Hypothalamus (tissue), 51 donors: ENCODE measurements around the gene FHIT.
"Not testable (repeated sequence)": the region's sequence is repeated elsewhere in the genome, so short reads cannot be mapped to it uniquely, and the experiment has no call there.

ENCODE experiments used
- DNase-seq, 51 donors: peaks; one replicate each; lab custom pipeline; 2025; lab: John Stamatoyannopoulos, UW

Gene FHIT

DNA sequence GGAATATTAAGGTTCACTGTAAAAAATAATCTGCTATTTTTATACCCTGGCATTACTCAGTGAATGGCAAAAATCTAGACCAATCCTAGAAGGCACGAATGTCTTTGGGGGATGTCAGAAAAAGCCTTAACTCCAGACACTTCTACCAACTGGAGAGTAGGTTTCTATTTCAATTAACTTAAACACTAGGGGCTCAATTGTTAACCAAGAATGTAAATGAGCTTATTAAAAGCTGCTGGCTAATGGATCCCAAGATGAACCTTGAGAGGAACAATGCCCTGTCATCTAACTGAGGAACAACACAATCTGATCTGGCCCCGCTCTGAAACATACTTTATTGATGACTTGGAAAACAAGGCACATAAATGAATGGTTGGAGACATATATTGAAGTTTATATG is 701.4 kb downstream of the FHIT start:
- no peak for DNase-seq

- DNase-seq: no peak
Measured at GRCh38 chr3:60542995-60543394, 708.3 kb downstream of the FHIT start.

DNA sequence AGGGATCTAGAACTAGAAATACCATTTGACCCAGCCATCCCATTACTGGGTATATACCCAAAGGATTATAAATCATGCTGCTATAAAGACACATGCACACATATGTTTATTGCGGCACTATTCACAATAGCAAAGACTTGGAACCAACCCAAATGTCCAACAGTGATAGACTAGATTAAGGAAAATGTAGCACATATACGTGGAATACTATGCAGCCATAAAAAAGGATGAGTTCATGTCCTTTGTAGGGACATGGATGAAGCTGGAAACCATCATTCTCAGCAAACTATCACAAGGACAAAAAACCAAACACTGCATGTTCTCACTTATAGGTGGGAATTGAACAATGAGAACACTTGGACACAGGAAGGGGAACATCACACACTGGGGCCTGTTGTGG is 711.9 kb downstream of the FHIT start:
- DNase-seq: not testable (repeated sequence)

- peak in 1 of 51 donors; percentile 5 for DNase-seq
Measured at GRCh38 chr3:60536420-60536819, 714.8 kb downstream of the FHIT start.

GRCh38 chr3:60531759-60532158 is 719.5 kb downstream of the FHIT start:
- DNase-seq: no peak

- no peak for DNase-seq
Measured at GRCh38 chr3:60528651-60529050, 722.6 kb downstream of the FHIT start.

DNA sequence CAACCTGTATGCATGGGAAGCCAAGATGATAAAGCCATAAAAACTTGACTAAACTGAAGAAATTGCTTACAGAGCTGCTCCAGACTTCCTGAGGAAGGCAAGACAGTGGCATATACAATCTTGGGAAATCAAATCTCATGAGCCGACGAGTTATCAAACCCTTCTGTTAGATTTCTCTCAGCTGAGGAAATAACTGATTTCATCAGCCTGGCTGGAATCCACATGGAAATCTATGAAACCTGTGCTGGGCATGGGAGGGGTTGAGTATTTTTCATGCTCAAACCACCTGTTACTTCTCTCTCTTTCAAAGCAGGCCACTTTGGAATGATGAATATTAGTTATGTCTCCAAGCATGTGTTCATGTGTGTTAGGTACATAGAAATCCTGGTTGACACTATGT is 727.7 kb downstream of the FHIT start:
- DNase-seq: no peak

DNA sequence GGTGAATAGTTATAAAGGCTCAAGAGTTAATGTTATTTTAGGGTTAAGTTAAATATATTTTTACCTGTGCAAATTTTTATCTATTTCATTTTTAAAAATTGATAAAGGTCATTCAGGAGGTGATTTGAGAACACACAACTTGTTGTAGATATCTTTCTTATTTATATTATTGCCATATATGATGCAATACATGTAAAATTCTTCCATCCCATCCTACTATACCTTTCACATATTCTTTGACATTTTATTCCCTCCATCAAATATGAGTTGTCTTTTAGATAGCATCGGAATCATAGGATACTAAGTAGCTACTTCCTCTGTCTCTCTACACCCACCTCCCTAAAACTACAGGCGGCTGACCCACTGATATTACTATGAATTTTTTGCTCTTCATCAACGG is 734.1 kb downstream of the FHIT start:
- no peak for DNase-seq

DNA sequence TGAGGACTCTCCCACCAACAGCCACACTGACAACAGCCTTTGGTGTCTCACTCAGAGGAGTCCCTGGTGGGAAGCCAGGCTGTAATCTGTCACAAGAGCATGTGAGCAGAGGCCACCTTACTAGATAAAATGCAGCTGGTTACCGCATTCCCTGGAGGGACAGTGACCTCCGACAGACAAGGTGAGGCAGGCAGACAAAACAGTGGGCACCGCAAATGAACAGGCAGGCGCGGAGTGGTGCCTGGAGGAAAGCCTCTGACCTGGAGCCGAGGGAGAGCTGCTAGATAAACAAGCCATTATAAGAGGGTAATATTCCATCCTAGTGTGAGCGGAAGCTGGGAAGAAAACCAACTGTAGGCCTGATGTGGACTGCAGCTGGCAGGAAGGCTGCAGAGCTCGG is 736.4 kb downstream of the FHIT start:
- DNase-seq: no peak

DNA sequence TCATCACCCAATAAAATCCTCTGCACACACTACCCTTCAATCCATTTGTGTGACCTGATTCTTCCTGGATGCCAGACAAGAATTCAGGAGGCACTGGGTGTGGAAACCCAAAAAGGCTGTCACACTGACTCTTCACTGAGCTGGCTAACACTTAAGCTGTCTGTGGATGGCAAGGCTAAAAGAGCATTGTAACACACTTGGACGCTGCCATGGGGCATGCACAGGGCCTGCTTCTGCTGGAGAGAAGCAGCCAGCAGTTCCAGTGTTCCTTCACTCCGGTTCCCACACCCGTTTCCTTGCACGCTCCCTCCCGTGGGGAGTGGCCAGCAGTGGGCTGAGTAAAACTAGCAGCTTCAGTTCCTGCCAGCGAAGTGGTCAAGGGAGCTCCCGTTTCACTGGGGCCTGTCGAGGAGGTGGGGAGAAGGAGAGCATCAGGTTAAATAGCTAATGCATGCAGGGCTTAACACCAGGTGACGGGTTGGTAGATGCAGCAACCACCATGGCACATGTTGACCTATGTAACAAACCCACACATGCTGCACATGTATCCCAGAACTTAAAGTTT is 737.1 kb downstream of the FHIT start:
- no peak for DNase-seq

- DNase-seq: no peak
Measured at GRCh38 chr3:60513241-60513640, 738.0 kb downstream of the FHIT start.

DNA sequence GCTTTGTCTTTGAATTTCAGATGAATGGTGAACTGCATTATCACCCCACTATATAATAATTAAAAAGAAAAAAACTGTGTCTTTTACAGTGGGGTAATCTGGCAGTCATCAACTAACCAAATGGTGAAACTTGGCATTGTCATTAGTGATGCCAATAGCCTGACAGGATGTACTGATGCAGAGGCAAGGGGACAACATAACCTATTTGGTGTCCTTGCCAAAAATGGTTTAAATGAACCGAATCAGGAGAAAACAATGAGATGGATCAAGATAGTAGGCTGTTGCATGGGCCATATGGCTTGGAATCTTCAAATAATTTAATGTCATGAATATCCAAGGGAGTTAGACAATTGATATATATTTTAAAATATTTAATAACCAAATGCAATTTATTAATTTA is 738.7 kb downstream of the FHIT start:
- no peak for DNase-seq

DNA sequence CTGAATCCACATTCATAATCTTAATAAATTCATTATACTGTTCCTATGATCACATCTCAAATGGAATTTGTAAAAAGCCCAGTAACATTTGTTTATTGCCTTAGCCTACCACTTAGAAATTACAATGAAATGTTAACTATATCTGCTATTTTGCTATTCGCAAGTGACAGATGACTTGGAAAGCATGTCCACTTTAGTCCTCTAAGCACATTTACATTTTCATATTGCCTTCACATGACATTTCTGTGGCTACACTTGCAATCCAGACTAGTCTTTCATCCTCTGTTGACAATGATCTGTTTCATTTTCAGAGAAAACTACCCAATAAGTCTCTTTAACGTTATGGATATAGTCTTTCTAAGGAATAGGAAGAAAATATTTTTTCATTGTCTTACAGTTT is 741.8 kb downstream of the FHIT start:
- DNase-seq: no peak

DNA sequence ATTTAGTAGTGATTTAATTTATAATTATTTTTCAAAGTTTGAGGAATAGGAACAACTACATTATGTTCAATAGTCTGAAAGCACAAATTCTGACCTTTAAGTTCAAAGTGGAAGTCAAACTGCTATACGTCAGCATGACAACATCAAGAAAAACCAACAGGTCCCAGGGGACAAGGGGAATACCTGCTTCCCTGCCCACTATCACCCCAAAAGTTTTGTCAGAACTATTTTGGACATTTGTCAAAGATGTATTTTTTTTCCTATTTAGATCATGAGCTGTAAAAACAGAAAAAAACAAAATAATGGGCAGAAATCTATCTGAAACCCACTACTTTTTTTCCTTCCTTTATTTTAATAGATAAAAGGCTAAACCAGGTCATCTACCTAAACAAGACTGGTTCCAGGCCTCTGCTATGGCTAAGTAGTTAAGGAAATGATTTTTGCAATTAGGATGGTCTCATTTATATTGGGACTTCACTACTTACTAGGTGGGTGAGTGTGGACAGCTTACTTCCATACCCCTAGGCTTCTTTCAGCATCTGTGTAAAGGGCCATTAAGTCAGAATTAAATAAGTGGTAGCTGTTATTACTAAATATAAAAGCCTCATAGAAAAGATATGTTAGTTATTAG is 746.3 kb downstream of the FHIT start:
- no peak for DNase-seq

DNA sequence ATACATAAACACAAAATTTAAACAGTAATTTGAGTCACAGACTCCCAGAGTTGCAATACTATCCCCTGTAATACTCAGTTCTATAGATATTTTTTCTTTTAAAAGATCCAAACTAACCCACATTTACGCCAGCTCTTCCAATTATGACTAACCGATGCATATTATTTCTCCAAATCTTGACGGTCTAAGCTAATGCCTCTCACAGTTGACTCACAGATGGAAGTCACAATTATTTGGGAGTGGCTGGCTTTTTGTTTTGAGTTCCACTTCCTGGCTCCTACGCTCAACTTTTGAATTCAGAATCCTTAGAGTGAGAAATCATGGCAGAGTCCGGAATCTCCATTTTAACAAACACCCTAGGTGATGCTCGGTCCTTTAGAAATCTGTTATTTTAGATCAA is 749.9 kb downstream of the FHIT start:
- no peak for DNase-seq

- no peak for DNase-seq
Measured at GRCh38 chr3:60497902-60498301, 753.4 kb downstream of the FHIT start.

DNA sequence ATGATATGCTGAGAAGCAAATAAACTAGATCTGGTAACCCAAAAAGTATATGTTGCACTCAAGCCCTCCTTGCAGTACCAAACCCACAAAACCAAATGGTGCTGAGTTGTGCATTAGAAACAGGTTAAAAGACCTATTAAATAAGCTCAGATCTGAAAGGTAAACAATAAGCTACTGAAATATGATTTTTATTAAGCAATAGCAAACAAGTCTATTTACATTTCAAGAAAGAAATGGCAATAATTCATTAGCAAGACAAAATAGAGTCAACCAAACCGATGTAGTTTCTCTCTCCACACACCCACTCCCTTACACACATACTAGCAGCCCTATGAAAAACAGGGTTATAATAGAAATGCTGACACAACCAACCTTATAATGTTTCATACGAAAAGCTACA is 760.3 kb downstream of the FHIT start:
- DNase-seq: no peak

GRCh38 chr3:60475096-60475495 is 776.2 kb downstream of the FHIT start:
- no peak for DNase-seq

DNA sequence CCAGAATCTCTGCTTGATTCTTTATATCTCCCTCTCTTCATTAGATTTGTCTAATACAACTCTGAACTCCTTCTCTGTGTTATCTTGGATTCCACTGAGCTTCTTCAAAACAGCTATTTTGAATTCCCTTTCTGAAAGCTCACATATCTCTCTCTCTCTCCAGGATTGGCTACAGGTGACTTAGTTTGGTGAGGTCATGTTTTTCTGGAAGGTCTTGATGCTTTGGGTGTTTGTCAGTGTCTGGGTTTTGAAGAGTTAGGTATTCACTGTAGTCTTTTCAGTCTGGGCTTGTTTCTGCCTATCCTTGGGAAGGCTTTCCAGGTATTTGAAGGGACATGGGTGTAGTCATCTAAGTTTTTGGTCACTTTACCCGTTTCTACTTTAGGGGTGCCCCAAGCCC is 781.8 kb downstream of the FHIT start:
- DNase-seq: no peak

- no peak for DNase-seq
Measured at GRCh38 chr3:60463685-60464084, 787.6 kb downstream of the FHIT start.

DNA sequence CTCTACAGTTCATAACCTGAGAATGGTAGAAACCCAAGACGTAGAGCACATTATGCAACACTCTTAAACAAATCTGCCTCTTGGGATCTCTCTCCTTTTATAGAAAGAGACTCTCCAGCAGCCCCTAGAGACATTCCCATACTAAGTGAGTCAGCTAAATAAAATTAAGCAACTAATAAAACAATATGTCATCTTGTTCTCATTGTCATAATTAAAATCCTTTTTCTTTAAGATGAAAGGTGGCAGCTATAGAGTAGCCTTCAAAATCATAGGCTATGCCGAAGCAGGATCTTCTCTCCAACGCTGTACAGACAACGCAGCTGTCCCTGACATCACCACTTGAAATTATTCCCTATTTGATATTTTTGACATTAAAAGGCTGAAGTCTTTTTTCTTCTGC is 790.0 kb downstream of the FHIT start:
- no peak for DNase-seq

DNA sequence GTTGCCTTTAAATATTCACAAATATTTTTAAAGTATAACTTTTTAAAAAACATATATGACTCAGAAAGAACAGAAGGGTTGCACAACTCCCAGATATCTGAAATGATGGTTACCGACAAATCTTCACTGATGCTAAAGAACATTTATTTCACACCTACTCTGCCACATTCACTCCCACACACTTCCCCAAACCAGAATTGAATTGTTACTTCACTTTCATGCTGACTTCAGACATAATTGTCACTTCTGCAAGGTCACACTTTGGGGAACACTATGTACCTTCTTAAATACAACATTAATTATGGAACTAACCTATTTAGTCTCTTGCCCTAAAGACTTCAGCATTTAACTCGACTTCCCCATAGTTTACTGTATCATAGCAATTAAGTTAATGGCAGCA is 795.1 kb downstream of the FHIT start:
- peak in 1 of 51 donors; percentile 5 for DNase-seq

DNA sequence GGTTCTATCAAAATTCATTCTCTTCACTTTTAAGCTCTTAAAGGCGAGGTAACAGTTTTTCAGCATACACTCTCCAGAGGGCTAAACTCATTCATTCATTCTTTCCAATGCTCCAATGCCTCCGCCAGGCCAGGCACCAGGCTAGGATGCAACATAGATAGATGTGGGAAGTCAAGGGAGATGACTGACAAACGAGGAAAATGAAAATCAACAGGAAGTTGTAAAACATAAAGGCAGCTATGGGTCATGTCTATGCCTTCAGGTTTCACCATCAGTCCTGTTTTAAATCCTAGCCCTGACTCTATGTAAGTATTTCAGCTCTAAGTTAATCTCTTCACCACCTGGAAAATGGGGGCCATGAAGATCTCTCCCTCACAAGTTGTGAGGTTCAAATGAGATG is 797.9 kb downstream of the FHIT start:
- no peak for DNase-seq
